Activated T-cell treated with anti-CD3 and anti-CD28 coated beads for 1 hour (primary cell): ENCODE data around the gene FOXJ3.

Experiments
- DNase-seq: peaks from one replicate; pipeline ENCODE4 v3.0.0-alpha.2; 2020; ENCODE audit warnings: low read depth

Gene FOXJ3

DNA sequence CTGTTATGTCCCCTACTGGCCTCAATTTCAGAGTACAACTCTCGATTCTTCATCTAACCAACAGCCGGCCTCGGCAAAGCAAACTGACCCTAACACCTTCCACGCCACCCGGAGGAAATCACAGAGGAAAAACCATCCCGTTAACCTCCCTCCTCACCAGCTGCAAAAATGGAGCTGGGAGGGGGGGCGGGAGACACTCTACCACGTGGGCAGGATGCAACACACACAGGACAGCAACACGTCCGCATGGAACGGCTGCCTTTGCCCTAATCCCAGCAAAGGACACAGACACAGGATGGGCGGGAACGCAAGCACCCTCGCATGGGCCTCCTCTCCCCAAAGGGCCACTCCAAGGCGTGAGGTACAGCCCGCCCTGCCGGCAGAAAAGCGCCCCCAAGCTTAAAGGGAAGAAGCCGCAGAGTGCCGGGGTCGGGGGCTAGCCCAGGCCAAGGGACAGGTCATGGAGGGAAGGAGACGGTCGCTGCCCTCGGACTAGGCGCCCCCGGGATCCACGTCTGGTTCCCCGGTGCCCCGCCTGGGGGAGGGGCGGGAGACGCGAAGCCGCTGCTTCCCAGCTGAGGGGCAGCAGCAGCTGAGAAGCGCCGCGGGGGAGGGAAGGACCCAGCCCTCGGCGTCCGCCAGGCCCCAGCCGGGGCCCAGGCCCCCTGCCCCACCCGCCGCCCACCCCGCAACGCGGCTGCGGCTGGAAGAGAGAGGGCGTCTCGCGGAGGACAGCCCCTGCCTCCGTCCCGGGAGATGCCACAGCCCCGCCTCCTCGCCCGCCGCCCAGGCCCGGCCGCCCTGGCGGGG is 590 bp downstream of the FOXJ3 start:
- no peak for DNase-seq

DNA sequence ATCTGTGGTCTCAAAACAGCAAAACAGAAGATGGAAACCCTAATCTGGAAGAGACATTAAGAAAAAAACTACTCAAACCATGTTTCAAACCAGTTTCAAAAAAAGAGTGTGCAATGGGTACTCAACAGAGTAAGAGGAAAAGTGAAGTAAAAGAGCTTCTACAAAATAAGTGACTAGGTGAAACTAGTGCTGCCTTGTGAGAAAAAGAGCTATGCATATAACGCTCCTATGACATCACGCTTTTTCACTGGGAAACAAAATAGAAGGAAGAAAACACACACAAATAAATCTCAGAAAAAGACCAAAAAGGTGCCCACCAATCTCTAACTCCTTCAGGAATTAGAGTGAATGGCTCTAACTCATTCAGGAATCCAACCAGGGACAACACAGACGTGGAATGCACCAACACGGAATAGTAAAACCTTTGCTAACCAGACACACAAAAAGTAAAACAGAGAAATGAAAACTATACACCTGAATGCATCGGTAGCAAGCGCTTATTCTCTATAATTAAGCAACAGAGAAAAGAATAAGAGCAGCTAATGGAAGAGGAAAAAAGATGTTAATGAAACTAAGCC is 1.3 kb downstream of the FOXJ3 start:
- no peak for DNase-seq

DNA sequence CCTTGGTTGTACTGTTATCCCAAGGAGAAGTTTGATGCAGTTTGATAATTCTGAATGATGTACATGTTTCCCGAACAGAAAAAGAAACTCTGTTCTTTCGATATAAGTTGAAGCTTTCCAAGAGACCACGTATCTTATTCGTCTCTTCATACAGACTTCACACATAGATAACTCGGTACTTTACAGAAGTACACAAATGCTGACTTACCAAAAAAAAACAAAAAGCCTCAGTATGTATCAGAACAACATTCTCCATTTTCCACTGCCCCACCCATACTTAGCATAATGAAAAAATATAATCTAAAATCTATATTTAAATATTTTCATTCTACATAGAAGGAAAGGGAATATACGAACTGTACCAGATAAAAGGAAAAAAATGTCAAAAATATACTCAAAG is 2.2 kb downstream of the FOXJ3 start:
- DNase-seq = no peak

DNA sequence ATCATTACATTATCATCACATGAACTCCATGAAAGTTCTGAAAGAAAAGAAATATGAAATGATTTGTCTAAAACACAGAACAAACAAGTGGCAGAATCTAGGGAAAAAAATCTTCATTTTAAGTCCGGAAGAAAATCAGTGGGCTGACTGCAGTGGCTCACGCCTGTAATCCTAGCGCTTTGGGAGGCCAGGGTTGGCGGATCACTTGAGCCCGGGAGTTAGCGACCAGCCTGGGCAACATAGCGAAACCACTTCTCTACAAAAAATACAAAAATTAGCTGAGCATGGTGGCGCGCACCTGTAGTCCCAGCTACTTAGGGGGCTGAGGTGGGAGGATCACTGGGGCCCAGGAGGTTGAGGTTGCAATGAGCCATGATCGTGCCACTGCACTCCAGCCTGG is 4.8 kb downstream of the FOXJ3 start:
- DNase-seq = no peak

DNA sequence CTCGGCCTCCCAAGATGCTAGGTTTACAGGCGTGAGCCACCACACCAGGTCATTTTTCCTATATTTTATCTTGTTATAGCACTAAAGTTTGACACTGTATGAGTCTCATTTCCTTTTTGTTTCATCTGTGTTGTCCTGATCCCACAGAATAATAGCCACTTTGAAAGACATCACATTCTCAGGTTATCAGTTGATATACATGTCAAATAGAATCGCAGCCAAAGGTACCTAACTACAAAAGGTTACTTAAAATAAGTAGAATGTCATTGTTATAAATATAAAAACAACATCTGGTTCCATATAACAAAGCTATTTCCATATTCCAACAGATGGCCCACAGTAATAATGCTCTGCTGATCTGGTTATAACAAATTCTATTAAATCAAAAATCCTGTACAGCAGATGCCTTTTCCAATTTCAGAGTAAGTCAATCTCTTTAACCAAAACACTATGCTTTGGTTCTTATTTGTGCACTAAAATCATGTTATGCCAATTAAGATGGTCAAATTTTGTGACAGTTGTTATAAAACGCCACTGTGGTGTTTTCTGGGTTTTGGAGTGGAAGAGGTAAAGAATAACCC is 6.0 kb downstream of the FOXJ3 start:
- no peak for DNase-seq

DNA sequence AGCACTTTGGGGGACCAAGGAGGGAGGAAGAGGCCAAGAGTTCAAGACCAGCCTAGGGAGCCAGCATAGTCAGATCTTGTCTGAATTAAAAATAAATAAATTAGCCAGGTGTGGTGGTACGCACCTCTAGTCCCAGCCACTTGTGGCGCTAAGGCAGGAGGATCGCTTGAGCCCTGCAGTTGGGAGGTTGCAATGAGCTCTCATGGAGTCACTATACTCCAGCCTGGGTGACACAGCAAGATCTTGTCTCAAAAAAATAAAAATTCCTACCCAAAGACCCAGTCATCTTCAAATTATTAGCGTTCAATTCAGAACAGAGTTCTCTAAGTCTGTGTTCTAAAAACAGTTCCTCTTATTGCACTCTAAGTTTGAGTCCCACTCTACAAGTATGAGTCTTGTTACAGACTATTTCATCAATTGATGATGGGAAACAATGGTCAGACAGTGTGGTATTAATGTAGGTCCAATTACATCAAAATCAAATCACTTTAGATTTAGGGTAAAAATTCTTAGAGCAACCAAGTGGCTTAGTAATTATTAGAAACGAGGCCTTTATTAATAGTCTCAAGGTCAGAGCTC is 6.9 kb downstream of the FOXJ3 start:
- DNase-seq = no peak

DNA sequence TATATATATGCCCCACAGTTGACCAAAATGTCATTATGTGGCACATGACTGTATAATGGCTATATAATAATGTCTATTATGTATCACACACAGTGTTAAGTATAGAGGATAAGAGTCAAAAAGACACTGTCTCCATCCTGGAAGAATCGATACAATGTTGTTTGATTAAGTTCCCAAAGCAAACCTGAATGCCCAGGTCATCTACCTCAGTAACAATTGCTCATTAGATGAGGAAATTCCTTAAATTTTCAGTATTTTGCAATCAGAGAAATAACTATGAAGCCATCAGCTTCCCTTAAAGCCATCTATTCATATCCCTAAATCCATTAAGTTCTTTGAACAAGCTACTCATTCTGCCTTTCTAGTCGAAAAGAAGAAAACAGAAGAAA is 10.0 kb downstream of the FOXJ3 start:
- no peak for DNase-seq

DNA sequence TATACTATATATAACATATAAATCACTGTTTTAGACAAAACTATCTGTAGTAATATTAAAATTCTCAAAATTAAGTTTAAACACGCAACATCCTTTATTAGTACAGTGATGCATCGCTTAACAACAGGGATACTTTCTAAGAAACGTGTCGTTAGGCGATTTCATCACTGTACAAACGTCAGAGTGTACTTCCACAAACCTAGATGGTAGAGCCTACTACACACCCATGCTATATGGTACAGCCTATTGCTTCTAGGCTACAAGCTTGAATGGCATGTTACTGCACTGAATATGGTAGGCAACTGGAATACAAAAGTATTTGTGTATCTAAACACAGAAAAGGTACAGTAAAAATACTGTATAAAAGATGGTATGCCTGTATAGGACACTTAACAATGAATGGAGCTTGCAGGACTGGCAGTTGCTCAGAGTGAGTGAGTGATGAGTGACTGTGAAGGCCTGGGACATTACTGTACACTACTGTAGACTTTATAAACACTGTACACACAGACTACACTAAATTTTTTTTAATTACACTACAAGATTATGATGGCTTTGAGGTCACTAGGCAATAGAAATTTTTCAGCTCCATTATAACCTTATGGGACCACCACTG is 10.5 kb downstream of the FOXJ3 start:
- no peak for DNase-seq

DNA sequence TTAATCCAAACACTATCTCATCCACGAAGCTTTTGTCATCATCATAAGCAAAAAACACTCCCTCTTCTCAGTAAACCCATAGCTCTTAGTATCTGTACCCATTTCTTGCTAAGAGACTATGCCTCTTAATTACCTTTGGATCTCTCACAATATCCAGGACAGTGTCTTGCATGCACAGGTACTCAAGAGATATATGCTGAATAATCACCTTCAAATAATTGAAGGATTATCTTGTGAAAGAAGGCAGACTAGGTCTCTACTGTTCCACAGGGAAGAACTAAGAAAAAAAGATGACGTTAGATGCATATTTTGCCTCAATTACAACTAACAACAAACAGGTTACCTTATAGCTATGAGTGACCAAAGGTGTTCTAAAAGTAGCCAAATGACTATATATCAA is 11.5 kb downstream of the FOXJ3 start:
- no peak for DNase-seq

DNA sequence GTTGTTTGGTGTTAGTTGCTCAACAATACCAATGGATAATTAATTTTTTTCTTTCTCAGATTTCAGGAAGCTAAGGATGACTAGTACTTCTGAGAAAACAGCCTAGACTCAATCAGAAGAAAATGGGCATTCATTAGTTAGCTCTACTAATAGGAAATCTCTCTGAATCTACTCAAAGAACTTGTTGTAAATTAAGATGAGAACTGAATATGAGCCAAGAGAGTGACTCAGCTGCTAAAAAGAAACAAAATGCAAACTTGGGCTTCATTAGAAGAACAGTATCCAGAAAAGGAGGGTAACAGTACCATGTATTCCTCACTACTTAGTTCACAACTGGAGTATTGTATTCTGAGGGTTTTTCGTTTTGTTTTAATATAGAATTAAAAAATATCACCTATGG is 12.5 kb downstream of the FOXJ3 start:
- DNase-seq = no peak

DNA sequence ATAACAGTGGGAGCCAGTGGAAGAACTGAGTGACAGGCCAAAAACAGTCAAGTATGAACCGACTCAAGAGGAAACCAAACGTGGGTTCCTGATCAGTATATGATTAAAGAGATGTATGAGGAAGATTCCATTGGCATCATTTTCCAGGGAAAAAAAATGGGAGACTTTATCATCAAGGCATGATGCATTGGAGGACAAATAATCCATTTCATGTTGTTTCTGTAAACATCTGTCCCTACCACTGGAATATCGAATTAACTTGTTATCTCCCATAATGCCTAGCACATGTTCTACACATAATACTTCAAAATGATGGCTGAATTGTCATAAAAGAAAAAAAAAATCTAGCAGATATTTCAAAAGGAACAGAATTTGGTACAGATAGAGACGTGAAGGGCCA is 13.3 kb downstream of the FOXJ3 start:
- no peak for DNase-seq

DNA sequence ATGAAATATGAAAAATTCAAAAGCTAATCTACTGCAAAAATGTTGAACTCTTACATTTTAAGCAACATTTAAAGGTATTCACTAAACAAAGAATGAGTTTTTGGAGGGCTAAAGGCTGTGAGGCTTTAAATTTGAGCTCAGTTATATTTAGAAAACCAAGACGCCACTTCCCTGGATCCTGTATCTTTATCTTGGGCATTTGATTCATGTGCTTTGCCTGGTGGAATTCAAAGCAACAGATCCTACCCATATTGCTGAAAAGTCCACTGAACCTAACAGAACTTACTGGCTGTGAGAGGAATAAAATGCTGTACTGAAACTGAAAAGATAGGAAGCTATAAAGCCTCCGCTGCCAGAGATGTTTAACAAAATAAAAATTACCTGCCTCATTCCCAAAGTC is 14.3 kb downstream of the FOXJ3 start:
- no peak for DNase-seq

DNA sequence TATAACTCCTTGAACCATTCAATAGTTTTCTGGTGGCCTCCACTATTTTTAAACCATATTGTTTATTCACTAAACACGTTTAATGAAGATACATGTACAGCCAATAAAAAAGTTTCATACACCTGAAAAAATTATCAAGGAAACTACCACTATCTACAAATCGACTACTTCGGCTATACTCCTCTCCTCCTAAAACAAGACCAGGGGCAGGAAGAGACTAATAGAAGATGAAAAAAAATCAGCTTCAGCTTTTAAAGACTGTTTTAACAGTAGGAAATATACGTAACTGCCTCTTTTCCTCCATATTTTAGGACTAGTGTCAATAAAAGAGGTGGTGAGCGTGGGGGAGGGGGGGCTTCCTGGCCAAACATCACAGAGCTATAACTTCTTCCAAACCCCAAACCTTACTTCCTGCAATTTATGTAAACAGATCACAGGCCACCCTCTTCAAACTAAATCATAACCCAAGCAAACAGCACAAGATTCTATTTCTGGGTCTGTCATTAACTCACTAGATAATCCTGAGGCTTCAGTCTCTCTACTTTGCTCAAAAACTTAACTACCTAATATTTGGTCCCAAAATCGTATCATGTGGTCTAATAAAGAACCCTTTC is 15.1 kb downstream of the FOXJ3 start:
- peak; percentile 21 for DNase-seq

DNA sequence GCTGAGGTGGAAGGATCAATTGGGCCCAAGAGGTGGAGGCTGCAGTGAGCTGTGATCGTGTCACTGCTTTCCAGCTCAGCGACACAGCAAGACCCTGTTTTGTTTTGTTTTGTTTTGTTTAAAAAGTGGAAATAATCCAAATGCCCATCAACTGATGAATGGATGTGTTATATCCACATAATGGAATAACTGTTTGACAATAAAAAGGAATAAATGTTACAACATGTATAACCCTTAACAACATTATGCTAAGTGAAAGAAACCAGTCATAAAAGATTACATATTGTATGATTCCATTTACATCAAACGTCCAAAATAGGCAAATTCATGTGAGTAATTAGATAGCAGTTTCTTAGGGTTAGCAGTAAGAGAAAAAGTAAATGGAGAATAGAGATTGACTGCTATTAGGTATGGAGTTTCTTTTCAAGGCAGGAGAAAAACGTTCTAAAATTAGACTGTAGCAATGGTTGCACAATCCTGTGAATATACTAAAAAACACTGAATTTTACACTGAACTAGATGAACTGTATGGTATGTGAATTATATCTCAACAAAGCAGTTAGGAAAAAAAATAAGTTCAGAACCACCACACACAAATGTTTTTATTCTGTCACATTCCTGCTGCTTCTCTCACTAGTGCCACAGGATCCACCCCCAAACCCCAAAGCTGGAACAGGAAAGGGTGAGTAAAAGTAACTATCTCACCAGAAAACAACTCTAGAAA is 15.7 kb downstream of the FOXJ3 start:
- no peak for DNase-seq

DNA sequence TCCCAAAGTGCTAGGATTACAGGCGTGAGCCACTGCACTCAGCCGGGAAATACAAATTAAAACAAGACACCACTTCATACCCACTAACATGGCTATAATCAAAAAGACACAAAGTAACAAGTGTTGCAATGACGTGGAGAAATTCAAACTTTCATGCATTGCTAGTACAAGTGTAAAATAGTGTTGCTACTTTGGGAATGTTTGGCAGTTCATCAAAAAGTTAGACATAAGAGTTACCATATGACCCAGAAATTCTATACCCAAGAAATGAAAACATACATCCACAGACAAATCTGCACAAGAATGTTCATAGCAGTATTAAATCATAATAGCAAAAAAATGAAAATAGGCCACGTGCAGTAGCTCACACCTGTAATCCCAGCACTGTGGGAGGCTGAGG is 16.4 kb downstream of the FOXJ3 start:
- DNase-seq = no peak

DNA sequence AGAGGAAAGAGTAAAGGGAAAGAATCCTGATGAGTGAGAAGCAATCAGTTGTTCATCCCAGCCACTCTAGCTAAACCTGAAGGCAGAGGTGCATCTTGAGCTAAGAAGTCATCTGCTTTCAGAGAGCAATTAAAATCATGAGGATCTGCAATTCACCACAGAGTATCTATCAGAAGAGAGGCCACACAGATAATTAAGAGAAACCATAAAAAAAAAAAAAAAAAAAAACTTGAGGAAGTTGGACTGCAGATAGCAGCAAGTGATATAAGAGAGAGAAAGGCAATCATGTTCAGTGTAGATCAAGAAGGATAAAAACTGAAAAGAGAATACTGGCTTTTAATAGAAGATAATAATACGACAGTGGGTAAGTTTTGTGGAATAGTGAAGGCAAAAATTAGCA is 17.7 kb downstream of the FOXJ3 start:
- no peak for DNase-seq

DNA sequence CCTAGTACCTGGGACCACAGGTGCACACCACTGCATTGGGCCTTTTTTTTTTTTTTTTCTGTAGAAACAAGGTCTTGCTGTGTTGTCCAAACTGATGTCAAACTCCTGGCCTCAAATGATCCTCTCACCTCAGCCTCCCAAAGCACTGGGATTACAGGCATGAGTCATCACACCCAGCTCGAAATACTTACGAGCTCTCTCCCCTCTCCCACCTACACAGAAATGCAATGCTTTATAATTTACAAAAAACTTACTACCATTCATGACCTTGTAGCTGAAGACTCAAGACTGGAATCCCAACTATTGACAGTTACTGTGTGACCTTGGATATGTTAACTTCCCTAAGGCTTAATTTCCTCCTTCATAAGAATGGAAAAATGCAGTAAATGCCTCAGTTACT is 18.7 kb downstream of the FOXJ3 start:
- DNase-seq = no peak

DNA sequence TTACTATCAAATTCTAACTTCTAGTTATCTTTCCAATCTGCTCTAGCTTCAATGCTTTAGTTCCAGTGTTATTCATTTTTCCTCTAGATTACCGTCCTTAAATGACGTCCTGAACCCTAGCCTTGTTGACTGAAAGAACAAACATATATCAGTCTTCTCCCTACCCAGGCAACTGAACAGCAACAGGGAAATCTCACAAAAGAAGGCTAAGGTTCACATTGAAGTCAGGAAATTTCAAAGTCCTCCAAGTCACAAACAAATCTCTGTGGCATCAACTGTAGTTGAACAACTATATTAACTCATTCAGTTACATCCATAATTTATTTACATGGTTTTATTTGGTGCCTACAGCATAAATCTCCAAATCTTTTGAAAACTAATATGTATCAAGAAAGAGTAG is 19.5 kb downstream of the FOXJ3 start:
- DNase-seq = no peak

DNA sequence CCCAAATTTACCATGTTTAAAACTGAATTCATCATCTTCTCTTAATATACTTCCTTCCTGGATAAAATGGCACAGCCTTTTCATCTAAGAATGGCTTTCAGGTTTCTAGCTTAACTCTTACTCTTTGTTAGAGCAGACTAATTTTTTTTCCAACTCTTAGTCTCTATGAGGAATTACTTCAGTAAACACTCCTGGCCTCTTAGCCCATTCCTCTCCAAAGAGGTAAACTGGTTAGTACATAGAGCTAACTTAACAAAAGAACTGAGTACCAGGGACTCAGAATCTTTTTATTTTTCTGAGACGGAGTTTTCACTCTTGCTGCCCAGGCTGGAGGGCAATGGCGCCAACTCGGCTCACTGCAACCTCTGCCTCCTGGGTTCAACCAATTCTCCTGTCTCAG is 21.1 kb downstream of the FOXJ3 start:
- no peak for DNase-seq

DNA sequence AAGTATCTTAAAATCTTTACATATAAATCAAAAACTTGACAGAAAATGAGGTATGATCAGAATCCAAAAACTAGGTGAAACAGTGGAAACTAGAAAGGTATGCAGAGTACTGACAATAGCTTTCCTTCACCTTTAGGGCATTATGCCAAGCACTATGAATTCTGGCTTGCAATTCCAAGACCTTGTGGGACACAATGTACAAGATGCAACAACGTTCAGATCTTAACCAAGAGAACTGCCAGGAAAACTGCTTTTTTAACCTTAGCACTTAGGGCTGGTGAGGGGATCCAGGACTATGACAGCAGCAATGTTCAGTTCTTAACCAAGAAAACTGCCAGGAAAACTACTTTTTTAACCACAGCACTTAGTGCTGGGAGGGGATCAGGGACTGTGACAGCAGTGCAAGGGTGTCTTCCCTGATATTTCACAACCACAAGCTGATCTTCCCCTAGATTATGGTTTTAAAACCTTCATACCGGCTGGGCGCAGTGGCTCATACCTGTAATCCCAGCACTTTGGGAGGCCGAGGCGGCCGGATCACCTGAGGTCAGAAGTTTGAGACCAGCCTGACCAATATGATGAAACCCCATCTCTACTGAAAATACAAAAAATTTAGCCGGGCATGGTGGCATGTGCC is 22.3 kb downstream of the FOXJ3 start:
- no peak for DNase-seq

DNA sequence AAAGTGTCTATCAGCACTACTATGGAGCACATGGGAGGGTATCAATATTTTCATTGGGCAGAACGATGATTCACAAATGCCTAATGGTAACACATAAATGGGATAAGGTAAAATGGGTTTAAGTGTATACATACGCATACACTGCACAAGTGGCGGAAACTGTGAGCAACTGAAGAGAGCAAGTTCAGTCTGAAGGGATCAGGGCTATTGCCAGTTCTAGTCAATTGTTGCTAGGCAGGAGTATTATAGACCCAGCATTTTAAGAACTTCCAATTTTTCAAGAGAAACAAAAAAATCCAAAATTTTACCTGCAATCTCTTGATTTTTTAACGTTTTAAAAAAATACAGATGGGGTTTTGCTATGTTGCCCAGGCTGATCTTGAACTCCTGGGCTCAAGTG is 23.1 kb downstream of the FOXJ3 start:
- DNase-seq = no peak
